Natural killer cell (primary cell): ENCODE data around the gene ZNF506. TPM values are rescaled to one million over a fixed set of nuclear protein-coding genes. Genes with fewer than 3 reads are reported as not detected.
"Not testable (repeated sequence)": the region's sequence is repeated elsewhere in the genome, so short reads cannot be mapped to it uniquely, and the experiment has no call there.

Source experiments
- ATAC-seq, 3 donors: fragments of 150-1000 bp in 2 of 3; fragments of 200-7000 bp in 1 of 3; cut with Tn5 transposase; 1 replicate in 1 of 3; 2 replicates in 2 of 3; pipeline ENCODE4 v1.10.0; 2021; ENCODE audit warnings: mild to moderate bottlenecking in 2 of 3, moderate library complexity in 2 of 3
- DNase-seq, 2 donors: peaks; one replicate each; pipeline versions ENCODE4 v3.0.0 to v3.0.0-alpha.2; 2013 to 2021; ENCODE audit warnings: mixed read lengths in 1 of 2
- H3K27ac ChIP-seq: one replicate; pipeline ENCODE4 v1.5.1; 2013; ENCODE audit warnings: mild to moderate bottlenecking, low read length
- H3K27me3 ChIP-seq: one replicate; pipeline ENCODE4 v1.6.1; 2013; ENCODE audit warnings: low read length; ENCODE audit not compliant: control insufficient read depth, insufficient read depth
- H3K36me3 ChIP-seq: one replicate; pipeline ENCODE4 v1.6.1; 2013; ENCODE audit warnings: low read length; ENCODE audit not compliant: control insufficient read depth, insufficient read depth
- H3K4me1 ChIP-seq: one replicate; pipeline ENCODE4 v1.6.1; 2013; ENCODE audit warnings: low read length; ENCODE audit not compliant: control insufficient read depth, insufficient read depth
- H3K4me3 ChIP-seq: one replicate; pipeline ENCODE4 v1.5.1; 2013; ENCODE audit warnings: low read length
- H3K9me3 ChIP-seq: one replicate; pipeline ENCODE4 v1.6.1; 2013; ENCODE audit warnings: low read length; ENCODE audit not compliant: control insufficient read depth, insufficient read depth
- H3K27ac Mint-ChIP-seq, 2 donors: one replicate each; pipeline ENCODE4 v1.8.0; 2022; ENCODE audit warnings: mild to moderate bottlenecking in 2 of 2, mixed read lengths in 2 of 2, moderate library complexity in 1 of 2
- H3K27me3 Mint-ChIP-seq, 2 donors: one replicate each; pipeline ENCODE4 v1.8.0; 2022; ENCODE audit warnings: low read depth in 2 of 2, mixed read lengths in 2 of 2
- H3K36me3 Mint-ChIP-seq: one replicate; pipeline ENCODE4 v1.8.0; 2022; ENCODE audit warnings: mixed read lengths
- H3K4me1 Mint-ChIP-seq, 2 donors: one replicate each; pipeline ENCODE4 v1.8.0; 2022; ENCODE audit warnings: mixed read lengths in 2 of 2
- H3K4me3 Mint-ChIP-seq: one replicate; pipeline ENCODE4 v1.8.0; 2022; ENCODE audit warnings: mild to moderate bottlenecking, moderate library complexity, mixed read lengths
- H3K9me3 Mint-ChIP-seq, 2 donors: one replicate each; pipeline ENCODE4 v1.8.0; 2022; ENCODE audit warnings: mixed read lengths in 2 of 2
- WGBS: methylation state at CpG from one replicate; pipeline ENCODE4 v1.1.7; 2013; ENCODE audit warnings: missing lambda C conversion rate; ENCODE audit not compliant: insufficient coverage; 5-methylcytosine and 5-hydroxymethylcytosine counted together
- intact Hi-C: fragments of 100-400 bp; cut with micrococcal nuclease; formaldehyde crosslinking; loops from one replicate; pipeline ENCODE4 v1.14.2; 2022
- total RNA-seq, 4 donors: library from RNA; stranded (reverse); fragments of 120-200 nt in 1 of 4; gene quantifications; one replicate each; pipeline versions ENCODE4 v1.2.3 to v1.2.4, GENCODE V29; 2013 to 2022
- TF ChIP-seq, protein P1 (sequence below): fragments of 200-600 bp; IDR thresholded peaks from one replicate; pipeline ENCODE4 v1.8.0; 2022; ENCODE audit warnings: antibody characterized with exemption

ZNF506 gene
- total RNA-seq, 3 donors from 2014 or later (not counting 1 experiment from before 2014, with no cell fraction given) = 35.0 to 62.8 (median 44.0) TPM

DNA sequence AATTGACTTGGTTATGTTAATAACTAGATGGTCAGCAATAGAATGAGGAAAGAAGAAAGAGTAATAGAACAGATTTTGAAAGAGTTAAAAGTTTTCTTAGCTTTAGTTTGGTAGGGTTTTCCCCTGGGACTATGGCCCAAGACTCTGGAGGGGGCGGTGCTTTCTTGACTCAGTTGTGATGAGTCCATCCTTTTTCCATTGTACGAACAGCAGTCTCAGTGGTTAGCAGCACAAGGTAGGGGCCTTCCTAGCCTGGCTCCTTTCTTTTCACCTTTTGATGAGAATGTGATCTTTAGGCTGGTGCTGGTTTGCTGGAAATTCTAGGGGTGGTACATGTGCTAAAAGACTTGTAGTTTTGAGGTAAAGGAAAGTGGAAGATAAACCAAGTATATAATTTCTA lies 38.8 kb downstream of the ZNF506 start:
- Mint-ChIP-seq H3K9me3 (no peaks in the 10 kb centered on the region), H3K4me1 (peaks cover 40 to 43% of the 10 kb centered on the region in 2 donors), H3K27me3 (no peaks in the 10 kb centered on the region), H3K36me3 (no peaks in the 10 kb centered on the region), H3K27ac (peak overlapping the region; percentile 33 to 49), H3K4me3 (no peak overlapping the region)
- DNase-seq = no peak
- Histone ChIP-seq H3K9me3 (no peaks in the 10 kb centered on the region), H3K27me3 (no peaks in the 10 kb centered on the region), H3K36me3 (peaks cover 5% of the 10 kb centered on the region), H3K4me3 (no peak overlapping the region), H3K27ac (no peak overlapping the region), H3K4me1 (no peaks in the 10 kb centered on the region)
- TF ChIP-seq, protein P1, sequence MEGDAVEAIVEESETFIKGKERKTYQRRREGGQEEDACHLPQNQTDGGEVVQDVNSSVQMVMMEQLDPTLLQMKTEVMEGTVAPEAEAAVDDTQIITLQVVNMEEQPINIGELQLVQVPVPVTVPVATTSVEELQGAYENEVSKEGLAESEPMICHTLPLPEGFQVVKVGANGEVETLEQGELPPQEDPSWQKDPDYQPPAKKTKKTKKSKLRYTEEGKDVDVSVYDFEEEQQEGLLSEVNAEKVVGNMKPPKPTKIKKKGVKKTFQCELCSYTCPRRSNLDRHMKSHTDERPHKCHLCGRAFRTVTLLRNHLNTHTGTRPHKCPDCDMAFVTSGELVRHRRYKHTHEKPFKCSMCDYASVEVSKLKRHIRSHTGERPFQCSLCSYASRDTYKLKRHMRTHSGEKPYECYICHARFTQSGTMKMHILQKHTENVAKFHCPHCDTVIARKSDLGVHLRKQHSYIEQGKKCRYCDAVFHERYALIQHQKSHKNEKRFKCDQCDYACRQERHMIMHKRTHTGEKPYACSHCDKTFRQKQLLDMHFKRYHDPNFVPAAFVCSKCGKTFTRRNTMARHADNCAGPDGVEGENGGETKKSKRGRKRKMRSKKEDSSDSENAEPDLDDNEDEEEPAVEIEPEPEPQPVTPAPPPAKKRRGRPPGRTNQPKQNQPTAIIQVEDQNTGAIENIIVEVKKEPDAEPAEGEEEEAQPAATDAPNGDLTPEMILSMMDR = no peak
- ATAC-seq = no peak
- WGBS = 78% methylated on average over 2 of the region's 2 CpGs
- intact Hi-C loops = no loop called here

GRCh38 chr19:19781791-19782190 lies 39.8 kb downstream of the ZNF506 start:
- H3K36me3 Mint-ChIP-seq, H3K9me3 Mint-ChIP-seq, H3K27me3 Mint-ChIP-seq, H3K27ac ChIP-seq, intact Hi-C loops, H3K9me3 ChIP-seq, H3K4me3 ChIP-seq, ATAC-seq, DNase-seq, H3K36me3 ChIP-seq, H3K4me3 Mint-ChIP-seq, H3K27me3 ChIP-seq, H3K4me1 ChIP-seq: not testable (repeated sequence)
- Mint-ChIP-seq H3K27ac (peak overlapping the region in 1 of 2 donors; percentile 18), H3K4me1 (peaks cover 50 to 53% of the 10 kb centered on the region in 2 donors)
- WGBS = 86% methylated on average over 6 of the region's 6 CpGs

- Mint-ChIP-seq H3K9me3 (no peaks in the 10 kb centered on the region), H3K27me3 (no peaks in the 10 kb centered on the region), H3K36me3 (no peaks in the 10 kb centered on the region), H3K4me1 (peaks cover 37 to 51% of the 10 kb centered on the region in 2 donors), H3K27ac (peak overlapping the region; percentile 89 to 94), H3K4me3 (peak overlapping the region; percentile 93)
- no peak for ATAC-seq
- no peak overlapping the region for H3K4me3 ChIP-seq
- no peaks in the 10 kb centered on the region for H3K36me3 ChIP-seq
- H3K4me1 ChIP-seq = peaks cover 15% of the 10 kb centered on the region
- H3K9me3 ChIP-seq = no peaks in the 10 kb centered on the region
- 88% methylated on average over 2 of the region's 2 CpGs for WGBS
- DNase-seq = no peak
- H3K27ac ChIP-seq = no peak overlapping the region
- TF ChIP-seq, protein P1 = no peak
- H3K27me3 ChIP-seq = no peaks in the 10 kb centered on the region
- intact Hi-C loops = no loop called here
Observed at GRCh38 chr19:19778666-19779065, 42.9 kb downstream of the ZNF506 start.

DNA sequence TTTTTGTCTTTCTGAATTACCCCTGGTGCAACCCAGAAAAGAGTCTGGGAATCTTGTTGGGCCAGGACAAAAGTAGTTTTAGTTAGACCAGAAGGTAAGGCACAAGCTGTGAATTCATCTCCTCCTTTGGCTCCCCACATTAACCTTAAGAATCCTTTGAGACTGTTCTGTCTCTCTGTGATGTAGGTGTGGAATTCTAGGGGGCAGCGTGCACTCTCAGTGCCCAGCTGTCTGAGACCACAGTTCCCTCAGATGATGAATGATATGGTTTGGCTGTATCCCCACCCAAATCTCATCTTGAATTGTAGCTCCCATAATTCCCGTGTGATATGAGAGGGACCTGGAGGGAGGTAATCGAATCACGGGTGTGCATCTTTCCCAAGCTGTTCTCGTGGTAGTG lies 43.9 kb downstream of the ZNF506 start:
- TF ChIP-seq, protein P1 = no peak
- no peaks in the 10 kb centered on the region for H3K27me3 Mint-ChIP-seq
- H3K4me1 ChIP-seq = peaks cover 15% of the 10 kb centered on the region
- no peaks in the 10 kb centered on the region for H3K9me3 Mint-ChIP-seq
- WGBS = 100% methylated on average over 4 of the region's 5 CpGs
- intact Hi-C loops = no loop called here
- peaks cover 32 to 46% of the 10 kb centered on the region in 2 donors for H3K4me1 Mint-ChIP-seq
- H3K27ac ChIP-seq = no peak overlapping the region
- peak overlapping the region; percentile 89 to 94 for H3K27ac Mint-ChIP-seq
- H3K27me3 ChIP-seq = no peaks in the 10 kb centered on the region
- no peaks in the 10 kb centered on the region for H3K36me3 ChIP-seq
- DNase-seq = no peak
- no peaks in the 10 kb centered on the region for H3K9me3 ChIP-seq
- peak overlapping the region; percentile 93 for H3K4me3 Mint-ChIP-seq
- ATAC-seq = no peak
- H3K36me3 Mint-ChIP-seq = no peaks in the 10 kb centered on the region
- H3K4me3 ChIP-seq = no peak overlapping the region
